IMR-90 (cell line): ENCODE results near the gene SMAD7. TPM values are rescaled to one million over a fixed set of nuclear protein-coding genes. Genes with fewer than 3 reads are reported as not detected.

ENCODE experiments used
- ATAC-seq: fragments of 200-7000 bp; cut with Tn5 transposase; 2 replicates; pipeline ENCODE4 v1.9.1; 2020; ENCODE audit warnings: low read depth, mild to moderate bottlenecking, moderate library complexity
- BruUV-seq: library from RNA; stranded (reverse); fragments of 400-500 nt; replicated peaks from 2 replicates; lab custom pipeline; 2021; lab: Mats Ljungman, UMichigan
- CTCF ChIA-PET: fragments of 300-600 bp; formaldehyde crosslinking; extraction: SDS; loops from one replicate; lab custom pipeline; 2021; ENCODE audit warnings: antibody characterized with exemption; lab: Yijun Ruan, JAX
- POLR2A ChIA-PET: fragments of 300-600 bp; sonication (Branson Sonifier 250); formaldehyde crosslinking; loops from one replicate; lab custom pipeline; 2022; ENCODE audit warnings: antibody characterized with exemption; ENCODE audit not compliant: unreplicated experiment; lab: Charles Lee
- DNase-seq: peaks from one replicate; pipeline ENCODE4 v3.0.0; 2013
- H2AFZ ChIP-seq: replicated peaks from 2 replicates; pipeline ENCODE3; 2013; ENCODE audit warnings: low read length, mild to moderate bottlenecking; ENCODE audit not compliant: poor library complexity
- H2AK5ac ChIP-seq: 2 replicates; pipeline ENCODE4 v1.6.1; 2013; ENCODE audit warnings: low read depth, low read length, inconsistent platforms
- H2AK9ac ChIP-seq: replicated peaks from 2 replicates; pipeline ENCODE3; 2013; ENCODE audit warnings: mild to moderate bottlenecking, low read depth, low read length, moderate library complexity; ENCODE audit not compliant: poor library complexity
- H2BK120ac ChIP-seq: 2 replicates; pipeline ENCODE4 v1.6.1; 2013; ENCODE audit warnings: low read depth, low read length, inconsistent platforms
- H2BK15ac ChIP-seq: 3 replicates; pipeline ENCODE4 v1.6.1; 2013; ENCODE audit warnings: low read depth, low read length, inconsistent platforms
- H2BK20ac ChIP-seq: 2 replicates; pipeline ENCODE4 v1.6.1; 2013; ENCODE audit warnings: low read depth, mild to moderate bottlenecking, inconsistent platforms, low read length, moderate library complexity
- H2BK5ac ChIP-seq: 2 replicates; pipeline ENCODE4 v1.6.1; 2013; ENCODE audit warnings: mild to moderate bottlenecking, low read depth, low read length, inconsistent platforms; ENCODE audit not compliant: poor library complexity, severe bottlenecking
- H3K14ac ChIP-seq: replicated peaks from 2 replicates; pipeline ENCODE4 v1.6.1; 2013; ENCODE audit warnings: low read depth, low read length, inconsistent platforms
- H3K18ac ChIP-seq: 2 replicates; pipeline ENCODE4 v1.6.1; 2013; ENCODE audit warnings: low read depth, low read length, control low read depth
- H3K23ac ChIP-seq: 2 replicates; pipeline ENCODE4 v1.6.1; 2013; ENCODE audit warnings: low read depth, low read length, inconsistent platforms
- H3K27ac ChIP-seq: 2 replicates; pipeline ENCODE4 v1.5.1; 2013; ENCODE audit warnings: mild to moderate bottlenecking, control low read depth, low read length; ENCODE audit not compliant: insufficient read depth
- H3K27me3 ChIP-seq: 2 replicates; pipeline ENCODE4 v1.6.1; 2013; ENCODE audit warnings: low read length; ENCODE audit not compliant: control insufficient read depth, insufficient read depth
- H3K36me3 ChIP-seq: 2 replicates; pipeline ENCODE4 v1.6.1; 2013; ENCODE audit warnings: low read length, mixed read lengths; ENCODE audit not compliant: control insufficient read depth, insufficient read depth
- H3K4ac ChIP-seq: 2 replicates; pipeline ENCODE4 v1.6.1; 2013; ENCODE audit warnings: low read depth, low read length, inconsistent platforms
- H3K4me1 ChIP-seq: 2 replicates; pipeline ENCODE4 v1.6.1; 2013; ENCODE audit warnings: low read length, mixed read lengths; ENCODE audit not compliant: control insufficient read depth, insufficient read depth
- H3K4me2 ChIP-seq: 2 replicates; pipeline ENCODE4 v1.6.1; 2013; ENCODE audit warnings: low read depth, mild to moderate bottlenecking, control low read depth, low read length, moderate library complexity
- H3K4me3 ChIP-seq: 2 replicates; pipeline ENCODE4 v1.5.1; 2013; ENCODE audit warnings: low read depth, mild to moderate bottlenecking, control low read depth, low read length, moderate library complexity; ENCODE audit not compliant: insufficient read depth
- H3K56ac ChIP-seq: 2 replicates; pipeline ENCODE4 v1.6.1; 2013; ENCODE audit warnings: low read length, inconsistent platforms; ENCODE audit not compliant: insufficient read depth; ENCODE audit errors: extremely low read depth
- H3K79me1 ChIP-seq, 2 experiments: 2 replicates each; pipeline ENCODE4 v1.6.1; 2013; ENCODE audit warnings: low read length in 2 of 2, inconsistent platforms in 1 of 2, low read depth in 1 of 2
- H3K9ac ChIP-seq: 2 replicates; pipeline ENCODE4 v1.6.1; 2013; ENCODE audit warnings: low read depth, low read length, control low read depth
- H3K9me1 ChIP-seq: 2 replicates; pipeline ENCODE4 v1.6.1; 2013; ENCODE audit warnings: low read length, inconsistent platforms; ENCODE audit not compliant: insufficient read depth
- H3K9me3 ChIP-seq: 2 replicates; pipeline ENCODE4 v1.6.1; 2013; ENCODE audit warnings: low read length; ENCODE audit not compliant: control insufficient read depth, insufficient read depth
- H4K20me1 ChIP-seq: 2 replicates; pipeline ENCODE4 v1.6.1; 2013; ENCODE audit warnings: low read length, inconsistent platforms; ENCODE audit not compliant: insufficient read depth
- H4K5ac ChIP-seq: 2 replicates; pipeline ENCODE4 v1.6.1; 2013; ENCODE audit warnings: mild to moderate bottlenecking, low read depth, low read length, control low read depth
- H4K8ac ChIP-seq, 2 experiments: 2 replicates each; pipeline ENCODE4 v1.6.1; 2013; ENCODE audit warnings: low read depth in 2 of 2, low read length in 2 of 2, control low read depth in 1 of 2, inconsistent platforms in 1 of 2
- H4K91ac ChIP-seq: 2 replicates; pipeline ENCODE4 v1.6.1; 2013; ENCODE audit warnings: low read depth, low read length, inconsistent platforms; ENCODE audit not compliant: insufficient read depth
- CHD1 ChIP-seq: IDR thresholded peaks from 2 replicates; pipeline ENCODE4 v1.6.1; 2012; ENCODE audit warnings: low read depth, low read length, improper control_type of control experiment
- RAD21 ChIP-seq: IDR thresholded peaks from 2 replicates; pipeline ENCODE4 v1.6.1; 2012; ENCODE audit warnings: low read length, improper control_type of control experiment
- WGBS, 2 experiments: methylation state at CpG; one replicate each; pipeline versions ENCODE4 v1.1.5 to v1.1.7; 2013; ENCODE audit warnings: missing lambda C conversion rate in 2 of 2; ENCODE audit not compliant: insufficient read length in 1 of 2; ENCODE audit errors: extremely low coverage in 2 of 2; 5-methylcytosine and 5-hydroxymethylcytosine counted together
- dilution Hi-C: fragments of 300-500 bp; cut with HindIII; formaldehyde crosslinking; loops from one replicate; pipeline ENCODE4 v1.14.3; 2018; ENCODE audit warnings: low sequenced_read_pairs; ENCODE audit not compliant: unreplicated experiment
- in situ Hi-C: fragments of 300-500 bp; cut with MboI; formaldehyde crosslinking; loops from 3 replicates; pipeline ENCODE4 v1.14.3; 2019; ENCODE audit warnings: low sequenced_read_pairs, inconsistent platforms, mixed read lengths
- intact Hi-C: fragments of 100-400 bp; cut with micrococcal nuclease; formaldehyde crosslinking; loops from 2 replicates; pipeline ENCODE4 v1.10.0; 2022
- polyA plus RNA-seq, 3 experiments: library from polyadenylated mRNA; depleted of rRNA; stranded (reverse); fragments of >200 nt; gene quantifications; 2 replicates each; pipeline ENCODE4 v1.2.3, GENCODE V29; 2012; ENCODE audit warnings: low replicate concordance in 1 of 3
- total RNA-seq: library from RNA; depleted of rRNA; stranded (reverse); fragments of >200 nt; gene quantifications from 2 replicates; pipeline ENCODE4 v1.2.3, GENCODE V29; 2012

SMAD7 gene
- total and polyA plus RNA-seq, 2 of the 4 experiments (the other 2 are of a cell fraction): 15.8 to 17.6 TPM

DNA sequence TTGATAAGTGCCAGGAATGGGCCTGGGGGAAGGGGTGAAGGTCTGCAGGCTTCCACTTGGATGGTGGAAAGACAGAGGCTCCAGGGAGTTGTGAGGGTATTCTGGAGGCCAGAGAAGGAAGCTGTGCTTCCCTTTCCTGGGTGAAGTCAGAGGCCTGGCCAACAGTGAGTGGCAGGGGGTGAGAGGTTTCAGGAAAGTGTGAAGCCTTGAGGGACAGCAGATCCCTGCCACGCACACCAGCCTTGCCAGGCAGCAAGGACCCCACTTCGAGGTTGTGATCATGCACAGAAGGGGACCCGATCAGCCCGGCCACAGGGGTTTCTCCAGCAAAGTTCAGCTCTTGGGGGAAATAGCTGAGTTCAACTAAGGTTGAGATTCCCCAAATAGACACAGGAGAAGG, 66.5 kb downstream of the SMAD7 start:
- H3K56ac ChIP-seq: no peak overlapping the region
- H3K4me2 ChIP-seq: no peak overlapping the region
- no peak overlapping the region for H2AFZ ChIP-seq
- DNase-seq: no peak
- no peaks in the 10 kb centered on the region; the same call in 1 of the 2 replicates for H3K27me3 ChIP-seq
- no peak overlapping the region for H2BK5ac ChIP-seq
- H3K79me1 ChIP-seq: no peaks in the 10 kb centered on the region
- H3K9me3 ChIP-seq: no peaks in the 10 kb centered on the region
- CTCF ChIA-PET: interaction anchor here (0.6 kb wide), 1 partner anchor 14 kb away, joined by 3 read pairs; no protein-coding TSS in a partner anchor
- no peak for TF ChIP-seq CHD1
- TF ChIP-seq RAD21: no peak
- dilution Hi-C loops: no loop called here
- peaks cover 4% of the 10 kb centered on the region for H3K4me1 ChIP-seq
- H3K14ac ChIP-seq: no peak overlapping the region
- no peak overlapping the region for H3K9ac ChIP-seq
- no peaks in the 10 kb centered on the region for H3K36me3 ChIP-seq
- intact Hi-C loops: no loop called here
- H4K8ac ChIP-seq: no peak overlapping the region
- H3K27ac ChIP-seq: no peak overlapping the region
- in situ Hi-C loops: no loop called here
- POLR2A ChIA-PET: no interaction called here
- H2BK20ac ChIP-seq: no peak overlapping the region
- no peak overlapping the region for H2BK15ac ChIP-seq
- no peak overlapping the region for H2AK9ac ChIP-seq
- ATAC-seq: no peak
- BruUV-seq: no TSS peak
- H3K18ac ChIP-seq: no peak overlapping the region
- H4K20me1 ChIP-seq: no peaks in the 10 kb centered on the region
- H2AK5ac ChIP-seq: no peak overlapping the region
- H4K5ac ChIP-seq: no peak overlapping the region
- peaks cover 3% of the 10 kb centered on the region; the same call in 1 of the 2 replicates for H3K9me1 ChIP-seq
- no peak overlapping the region for H3K4me3 ChIP-seq
- no peak overlapping the region for H4K91ac ChIP-seq
- no peak overlapping the region for H2BK120ac ChIP-seq
- H3K4ac ChIP-seq: no peak overlapping the region; the same call in 1 of the 2 replicates
- H3K23ac ChIP-seq: no peak overlapping the region
- WGBS, 2 experiments: no CpG with 5 or more reads among the region's 4 CpGs
